DOHH2 (cell line): ENCODE measurements around the gene QTRT2.

Source experiments
- CTCF ChIP-seq: fragments of 200-600 bp; sonication (generic); IDR thresholded peaks from one replicate; pipeline ENCODE4 v1.5.1; 2014; ENCODE audit warnings: antibody characterized with exemption, mild to moderate bottlenecking, low read depth, low read length; ENCODE audit not compliant: poor library complexity, severe bottlenecking
- EZH2phosphoT487 ChIP-seq: fragments of 200-600 bp; sonication (generic); IDR thresholded peaks from 2 replicates; pipeline ENCODE4 v1.6.1; 2017; ENCODE audit warnings: borderline replicate concordance, mild to moderate bottlenecking, antibody characterized with exemption, low read length, moderate library complexity, mixed read lengths

DNA sequence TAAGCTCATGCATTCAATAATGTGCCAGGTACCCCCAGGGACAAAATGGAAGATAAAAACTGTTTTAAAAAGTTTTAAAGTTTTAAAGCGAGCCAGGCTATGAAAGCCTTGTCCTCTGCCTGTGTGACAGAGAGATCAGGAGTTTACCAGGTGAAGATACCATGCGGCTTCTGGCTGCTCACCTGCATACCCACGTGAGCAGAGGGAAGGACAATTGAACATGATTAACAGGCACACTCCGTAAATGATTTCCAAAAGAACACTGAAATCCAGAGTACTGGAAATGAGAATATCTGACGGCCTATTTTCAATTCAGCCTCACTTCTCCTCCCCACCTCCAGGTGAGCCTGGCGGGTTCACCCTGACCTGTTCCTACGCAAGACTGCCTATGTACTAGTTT lies 42.3 kb upstream of the QTRT2 start:
- no peak for TF ChIP-seq CTCF
- no peak for TF ChIP-seq EZH2phosphoT487
